OCI-LY7 (cell line): ENCODE results near the gene SUPT16H. TPM values are rescaled to one million over a fixed set of nuclear protein-coding genes. Genes with fewer than 3 reads are reported as not detected.

Experiments used
- BruUV-seq: library from RNA; stranded (reverse); fragments of 400-500 nt; replicated peaks from 2 replicates; lab custom pipeline; 2021; lab: Mats Ljungman, UMichigan
- CTCF ChIA-PET: fragments of 300-600 bp; sonication (Branson Sonifier 250); formaldehyde crosslinking; loops from one replicate; lab custom pipeline; 2022; ENCODE audit warnings: antibody characterized with exemption; ENCODE audit not compliant: unreplicated experiment; lab: Charles Lee
- POLR2A ChIA-PET: fragments of 300-600 bp; sonication (Branson Sonifier 250); formaldehyde crosslinking; loops from one replicate; lab custom pipeline; 2022; ENCODE audit warnings: antibody characterized with exemption; lab: Charles Lee
- DNase-seq: peaks from one replicate; pipeline ENCODE4 v3.0.0-alpha.2; 2015; ENCODE audit warnings: low spot score
- H2AFZ ChIP-seq: fragments of 200-600 bp; sonication (generic), shearing (Covaris generic); 2 replicates; pipeline ENCODE4 v1.6.1; 2014; ENCODE audit warnings: mild to moderate bottlenecking, antibody characterized with exemption, low read length, moderate library complexity
- H3K27ac ChIP-seq: fragments of 200-600 bp; sonication (generic); 2 replicates; pipeline ENCODE4 v1.5.1; 2014; ENCODE audit warnings: mixed run types, low read depth, mild to moderate bottlenecking, moderate library complexity, low read length, inconsistent platforms; ENCODE audit not compliant: poor library complexity, severe bottlenecking
- H3K36me3 ChIP-seq: fragments of 200-600 bp; sonication (generic); 2 replicates; pipeline ENCODE4 v1.6.1; 2014; ENCODE audit warnings: mild to moderate bottlenecking, antibody characterized with exemption, low read length, moderate library complexity, mixed read lengths; ENCODE audit not compliant: insufficient read depth
- H3K4me1 ChIP-seq: fragments of 200-600 bp; sonication (generic); 2 replicates; pipeline ENCODE4 v1.5.1; 2014; ENCODE audit warnings: mild to moderate bottlenecking, low read length; ENCODE audit not compliant: insufficient read depth, poor library complexity, severe bottlenecking
- H3K4me2 ChIP-seq: fragments of 200-600 bp; sonication (generic); 2 replicates; pipeline ENCODE4 v1.6.1; 2014; ENCODE audit warnings: mild to moderate bottlenecking, low read length
- H3K4me3 ChIP-seq: fragments of 200-600 bp; sonication (generic); 2 replicates; pipeline ENCODE4 v1.5.1; 2014; ENCODE audit warnings: mild to moderate bottlenecking, low read depth, low read length; ENCODE audit not compliant: poor library complexity, severe bottlenecking
- H3K79me2 ChIP-seq: fragments of 200-600 bp; sonication (generic); 2 replicates; pipeline ENCODE4 v1.6.1; 2016; ENCODE audit warnings: low read depth, mild to moderate bottlenecking, low read length, moderate library complexity, mixed read lengths; ENCODE audit not compliant: insufficient read depth
- H3K9me2 ChIP-seq: fragments of 200-600 bp; sonication (generic); 2 replicates; pipeline ENCODE4 v1.6.1; 2016; ENCODE audit warnings: mild to moderate bottlenecking, low read length, mixed read lengths; ENCODE audit not compliant: insufficient read depth
- H3K9me3 ChIP-seq: fragments of 200-600 bp; sonication (generic); 2 replicates; pipeline ENCODE4 v1.6.1; 2014; ENCODE audit warnings: mild to moderate bottlenecking, mixed run types, low read length, mixed read lengths
- H4K20me1 ChIP-seq: fragments of 200-600 bp; sonication (generic); 2 replicates; pipeline ENCODE4 v1.6.1; 2014; ENCODE audit warnings: mild to moderate bottlenecking, antibody characterized with exemption, low read length, moderate library complexity, mixed read lengths; ENCODE audit not compliant: insufficient read depth
- CTCF ChIP-seq: fragments of 200-600 bp; sonication (generic); conservative IDR thresholded peaks from 2 replicates; pipeline ENCODE4 v1.5.1; 2014; ENCODE audit warnings: mild to moderate bottlenecking, antibody characterized with exemption, low read length, moderate library complexity, mixed read lengths
- EZH2phosphoT487 ChIP-seq: fragments of 200-600 bp; sonication (generic); IDR thresholded peaks from 2 replicates; pipeline ENCODE4 v1.6.1; 2018; ENCODE audit warnings: low read depth, borderline replicate concordance, mild to moderate bottlenecking, mixed run types, antibody characterized with exemption, low read length, moderate library complexity, mixed read lengths
- intact Hi-C: fragments of 100-400 bp; cut with micrococcal nuclease; formaldehyde crosslinking; loops from one replicate; pipeline ENCODE4 v1.10.0; 2022; ENCODE audit not compliant: unreplicated experiment
- total RNA-seq, 2 experiments: library from RNA; depleted of rRNA in 1 of 2; stranded (reverse); fragments of >200 nt in 1 of 2; shearing (Covaris generic) in 1 of 2; gene quantifications; 2 replicates each; pipeline ENCODE4 v1.2.3, GENCODE V29; 2014 to 2022

The SUPT16H gene
- total RNA-seq, 2 experiments from 2014 or later = 100 to 151 TPM

DNA sequence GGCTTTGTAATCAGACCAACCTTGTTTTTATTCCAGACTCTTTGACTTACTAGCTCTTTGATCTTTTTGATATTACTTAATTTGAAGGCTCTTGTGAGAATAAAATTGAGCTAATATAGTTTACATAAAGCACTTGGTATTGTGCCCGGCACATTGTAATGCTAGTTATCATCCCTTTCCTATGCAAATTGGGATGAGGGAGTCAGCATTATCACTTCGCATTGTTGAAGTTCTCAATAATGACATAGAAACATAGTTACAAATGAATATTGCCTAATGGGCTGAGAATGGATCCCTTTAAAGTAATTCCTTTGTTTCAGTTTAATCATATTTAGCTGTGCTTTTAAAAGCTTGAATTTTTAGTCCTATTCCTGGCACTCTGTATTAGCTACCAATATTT, 36.6 kb downstream of the SUPT16H start:
- no peak overlapping the region for H3K4me2 ChIP-seq
- H3K9me3 ChIP-seq = no peaks in the 10 kb centered on the region
- no TSS peak for BruUV-seq
- H2AFZ ChIP-seq = no peak overlapping the region
- no peaks in the 10 kb centered on the region for H4K20me1 ChIP-seq
- no peak for TF ChIP-seq CTCF
- TF ChIP-seq EZH2phosphoT487 = no peak
- no peaks in the 10 kb centered on the region for H3K9me2 ChIP-seq
- CTCF ChIA-PET = no interaction called here
- DNase-seq = no peak
- H3K4me1 ChIP-seq = no peaks in the 10 kb centered on the region
- no peak overlapping the region for H3K4me3 ChIP-seq
- POLR2A ChIA-PET = interaction anchor here (1.3 kb wide), 2 partner anchors 10 to 18 kb away, joined by 3 to 4 read pairs; no protein-coding TSS in a partner anchor
- no peak overlapping the region for H3K27ac ChIP-seq
- H3K36me3 ChIP-seq = peaks cover 24% of the 10 kb centered on the region
- intact Hi-C loops = no loop called here
- no peaks in the 10 kb centered on the region for H3K79me2 ChIP-seq

DNA sequence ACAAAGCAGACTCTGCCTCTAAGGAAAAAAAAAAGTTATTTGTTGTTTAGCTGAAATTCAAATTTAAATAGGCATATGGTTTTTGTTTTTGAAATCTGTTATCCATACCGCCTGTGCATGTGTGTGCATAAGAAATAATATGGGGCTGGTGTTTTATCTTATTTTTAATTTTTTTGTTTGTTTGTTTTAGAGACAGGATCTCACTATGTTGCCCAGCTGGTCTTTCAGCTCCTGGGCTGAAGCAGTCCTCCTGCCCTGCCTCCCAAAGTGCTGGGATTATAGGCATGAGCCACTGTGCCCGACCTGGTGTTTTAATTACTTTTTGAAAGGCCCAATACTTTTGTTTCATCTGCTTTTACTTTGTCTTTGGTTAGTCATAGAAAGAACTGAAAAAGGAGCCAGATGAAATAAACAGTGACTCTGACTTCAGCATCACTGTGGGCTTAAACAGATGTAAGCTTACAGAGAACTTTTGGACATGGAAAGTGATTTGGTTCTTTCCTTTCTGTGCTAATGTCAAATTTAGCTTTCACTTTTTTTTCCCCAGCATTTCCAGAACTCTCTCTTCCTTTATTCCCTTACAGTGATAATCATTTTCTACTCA, 37.2 kb downstream of the SUPT16H start:
- ChIA-PET CTCF (no interaction called here), POLR2A (interaction anchor here (0.6 to 1.3 kb wide), 3 partner anchors 10 to 90 kb away, joined by 3 to 4 read pairs (median 3); no protein-coding TSS in a partner anchor)
- Histone ChIP-seq H3K36me3 (peaks cover 18% of the 10 kb centered on the region), H3K4me1 (no peaks in the 10 kb centered on the region), H3K9me2 (no peaks in the 10 kb centered on the region), H2AFZ (no peak overlapping the region), H4K20me1 (no peaks in the 10 kb centered on the region), H3K9me3 (no peaks in the 10 kb centered on the region), H3K79me2 (no peaks in the 10 kb centered on the region), H3K4me2 (no peak overlapping the region), H3K27ac (no peak overlapping the region), H3K4me3 (no peak overlapping the region)
- intact Hi-C loops = no loop called here
- no peak for TF ChIP-seq EZH2phosphoT487
- TF ChIP-seq CTCF = no peak
- no peak for DNase-seq
- no TSS peak for BruUV-seq
